ENCODE results near the gene TNK2.
"Not testable (repeated sequence)": the region's sequence is repeated elsewhere in the genome, so short reads cannot be mapped to it uniquely, and the experiment has no call there.

The TNK2 gene

DNA sequence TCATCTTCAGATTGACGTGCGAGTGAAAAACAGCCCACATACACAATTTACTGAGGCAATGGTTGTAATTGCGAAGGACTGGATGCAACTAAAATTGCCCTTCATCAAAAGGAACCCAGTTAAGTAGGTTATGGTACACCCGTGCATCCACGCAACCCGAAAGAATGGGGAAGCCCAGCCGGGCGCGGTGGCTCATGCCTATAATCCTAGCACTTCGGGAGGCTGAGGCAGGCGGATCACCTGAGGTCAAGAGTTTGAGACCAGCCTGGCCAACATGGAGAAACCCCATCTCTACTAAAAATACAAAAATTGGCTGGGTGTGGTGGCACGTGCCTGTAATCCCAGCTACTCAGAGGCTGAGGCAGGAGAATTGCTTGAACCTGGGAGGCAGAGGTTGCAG is 46.0 kb downstream of the TNK2 start:
- H3K36me3 ChIP-seq (ENCODE audit: insufficient read depth, low read length); H3K27me3 ChIP-seq (ENCODE audit: insufficient read depth, low read length): not testable (repeated sequence)
- peaks cover 12% of the 10 kb centered on the region for H3K4me1 ChIP-seq (ENCODE audit: insufficient read depth, low read length)

DNA sequence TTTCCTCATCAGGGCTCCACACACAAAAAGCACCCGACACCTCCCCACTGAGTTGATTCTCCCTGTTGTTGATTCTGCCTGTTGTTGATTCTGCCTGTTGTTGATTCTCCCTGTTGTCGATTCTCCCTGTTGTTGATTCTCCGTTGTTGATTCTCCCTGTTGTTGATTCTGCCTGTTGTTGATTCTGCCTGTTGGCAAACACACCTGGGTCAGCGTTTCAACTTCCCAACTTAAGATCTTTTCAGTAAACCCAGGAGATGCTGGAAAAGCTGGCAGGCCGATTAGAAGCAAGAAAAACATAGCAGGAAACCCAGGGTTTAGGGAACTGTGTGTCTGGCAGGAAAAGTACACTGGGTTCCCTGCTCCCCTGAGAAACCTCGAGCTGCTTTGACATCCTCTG is 47.9 kb downstream of the TNK2 start:
- Histone ChIP-seq H3K27me3 (ENCODE audit: insufficient read depth, low read length) (peaks cover 2% of the 10 kb centered on the region), H2AFZ (ENCODE audit: low read depth, low read length) (no peak overlapping the region), H3K9me3 (ENCODE audit: low read length) (no peaks in the 10 kb centered on the region), H3K4me1 (ENCODE audit: insufficient read depth, low read length) (peaks cover 12% of the 10 kb centered on the region), H3K36me3 (ENCODE audit: insufficient read depth, low read length) (peaks cover 4% of the 10 kb centered on the region), H3K4me3 (ENCODE audit: low read length) (no peak overlapping the region)

More for the DNA sequence above, 46.0 kb downstream of the TNK2 start:
- not testable (repeated sequence) for H3K4me3 ChIP-seq (ENCODE audit: low read length); H2AFZ ChIP-seq (ENCODE audit: low read depth, low read length); H3K9me3 ChIP-seq (ENCODE audit: low read length)

DNA sequence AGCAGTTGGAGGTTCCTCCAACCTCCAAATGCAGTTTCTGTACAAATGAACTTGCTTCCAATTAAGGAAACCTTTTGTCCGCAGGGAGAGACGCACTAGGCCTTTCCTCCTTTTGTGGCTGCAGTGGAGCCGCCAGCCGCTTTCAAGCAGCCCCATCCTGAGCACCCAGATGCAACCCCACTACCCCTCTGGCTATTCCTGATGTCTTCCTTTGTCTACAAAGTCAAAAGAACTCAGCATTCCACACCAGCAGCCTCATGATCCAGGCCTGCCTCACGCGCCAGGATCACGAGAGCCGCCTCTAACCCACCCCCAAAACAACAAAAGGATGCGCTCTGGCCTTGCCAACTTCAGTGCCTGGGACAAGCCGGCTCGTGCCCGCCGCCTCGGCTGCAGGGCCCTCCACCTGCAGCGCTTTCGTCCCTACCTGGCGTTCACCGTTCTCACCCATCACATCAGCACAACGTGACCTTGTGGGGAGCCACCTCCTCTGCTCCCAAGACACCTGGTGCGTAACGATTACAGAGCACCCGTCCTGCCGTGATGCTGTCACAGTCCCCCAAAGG is 48.4 kb downstream of the TNK2 start:
- peaks cover 4% of the 10 kb centered on the region for H3K27me3 ChIP-seq (ENCODE audit: insufficient read depth, low read length)
- H3K4me1 ChIP-seq (ENCODE audit: insufficient read depth, low read length) = peaks cover 12% of the 10 kb centered on the region
- peak overlapping the region; percentile 69 for H2AFZ ChIP-seq (ENCODE audit: low read depth, low read length)
- no peak overlapping the region for H3K4me3 ChIP-seq (ENCODE audit: low read length)
- peaks cover 4% of the 10 kb centered on the region for H3K36me3 ChIP-seq (ENCODE audit: insufficient read depth, low read length)
- H3K9me3 ChIP-seq (ENCODE audit: low read length) = no peaks in the 10 kb centered on the region

DNA sequence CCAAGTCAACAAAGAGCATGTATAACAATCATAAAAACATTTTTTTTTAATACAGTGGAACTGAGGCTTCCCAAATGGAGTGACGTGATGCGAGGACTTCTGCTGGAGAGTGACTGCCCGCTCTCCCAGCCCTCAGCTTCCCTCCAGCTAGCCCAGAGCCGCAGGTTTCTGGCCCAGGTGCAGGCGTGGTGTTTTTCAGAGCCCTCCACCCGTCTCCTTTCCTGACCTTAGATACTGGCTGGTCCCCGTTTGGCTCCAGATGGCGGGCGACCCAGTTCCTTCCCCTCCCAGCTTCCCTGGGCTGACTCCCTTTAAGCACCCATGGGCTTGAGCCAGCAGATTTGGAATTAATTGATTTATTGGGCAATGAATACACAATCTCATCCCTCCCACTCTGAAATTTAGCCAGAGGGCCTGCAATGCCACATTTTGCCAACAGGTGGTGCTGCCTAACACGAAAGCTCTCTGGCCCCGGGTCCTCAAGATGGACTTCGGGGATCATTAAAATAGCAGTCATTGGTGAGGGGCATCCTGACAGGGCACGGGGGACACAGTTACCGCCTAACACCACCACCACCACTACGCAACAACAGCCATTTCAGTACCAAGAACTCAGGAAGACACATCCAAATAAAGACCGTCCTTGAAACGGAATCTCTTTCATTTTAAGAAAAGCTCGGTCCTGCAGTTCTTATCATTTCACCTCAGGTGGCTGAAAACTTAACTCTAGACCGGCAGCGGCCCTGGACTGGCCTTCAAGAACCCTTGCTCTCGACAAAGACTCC is 49.1 kb downstream of the TNK2 start:
- Histone ChIP-seq H3K9me3 (ENCODE audit: low read length) (no peaks in the 10 kb centered on the region), H3K36me3 (ENCODE audit: insufficient read depth, low read length) (peaks cover 4% of the 10 kb centered on the region), H3K4me3 (ENCODE audit: low read length) (no peak overlapping the region), H2AFZ (ENCODE audit: low read depth, low read length) (peak overlapping the region; percentile 69), H3K27me3 (ENCODE audit: insufficient read depth, low read length) (peaks cover 8% of the 10 kb centered on the region), H3K4me1 (ENCODE audit: insufficient read depth, low read length) (peaks cover 12% of the 10 kb centered on the region)

DNA sequence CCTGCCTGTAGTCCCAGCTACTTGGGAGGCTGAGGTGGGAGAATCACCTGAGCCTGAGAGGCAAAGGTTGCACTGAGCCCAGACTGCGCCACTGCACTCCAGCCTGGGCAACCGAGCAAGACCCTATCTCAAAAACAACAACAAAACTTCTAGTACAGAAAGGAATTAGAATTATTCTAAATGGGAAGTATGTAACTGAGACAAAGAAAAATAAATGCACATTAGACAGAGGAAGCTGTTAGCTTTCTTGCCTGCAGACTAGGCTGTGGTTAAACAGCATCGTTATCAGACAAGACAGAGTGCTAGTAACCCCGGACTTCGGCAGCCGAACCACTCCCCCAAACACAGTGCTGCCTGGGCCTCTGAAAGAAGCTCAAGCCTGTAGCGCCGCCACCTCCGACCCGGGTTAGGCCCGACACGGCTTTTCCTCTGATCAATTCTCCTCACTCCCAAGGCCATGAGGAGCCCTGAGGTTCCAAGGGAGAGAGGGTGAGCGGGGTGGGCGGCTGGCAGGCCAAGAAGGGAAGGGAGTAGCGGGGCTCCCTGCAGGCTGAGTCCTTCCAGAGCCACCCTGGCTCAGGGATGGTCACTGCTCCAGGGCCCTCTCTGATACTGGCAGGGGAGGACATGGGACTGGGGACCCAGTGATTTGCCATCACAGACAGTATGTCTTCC is 51.8 kb downstream of the TNK2 start:
- Histone ChIP-seq H3K36me3 (ENCODE audit: insufficient read depth, low read length) (no peaks in the 10 kb centered on the region), H2AFZ (ENCODE audit: low read depth, low read length) (no peak overlapping the region), H3K27me3 (ENCODE audit: insufficient read depth, low read length) (peaks cover 17% of the 10 kb centered on the region), H3K9me3 (ENCODE audit: low read length) (no peaks in the 10 kb centered on the region), H3K4me3 (ENCODE audit: low read length) (no peak overlapping the region), H3K4me1 (ENCODE audit: insufficient read depth, low read length) (peaks cover 9% of the 10 kb centered on the region)

DNA sequence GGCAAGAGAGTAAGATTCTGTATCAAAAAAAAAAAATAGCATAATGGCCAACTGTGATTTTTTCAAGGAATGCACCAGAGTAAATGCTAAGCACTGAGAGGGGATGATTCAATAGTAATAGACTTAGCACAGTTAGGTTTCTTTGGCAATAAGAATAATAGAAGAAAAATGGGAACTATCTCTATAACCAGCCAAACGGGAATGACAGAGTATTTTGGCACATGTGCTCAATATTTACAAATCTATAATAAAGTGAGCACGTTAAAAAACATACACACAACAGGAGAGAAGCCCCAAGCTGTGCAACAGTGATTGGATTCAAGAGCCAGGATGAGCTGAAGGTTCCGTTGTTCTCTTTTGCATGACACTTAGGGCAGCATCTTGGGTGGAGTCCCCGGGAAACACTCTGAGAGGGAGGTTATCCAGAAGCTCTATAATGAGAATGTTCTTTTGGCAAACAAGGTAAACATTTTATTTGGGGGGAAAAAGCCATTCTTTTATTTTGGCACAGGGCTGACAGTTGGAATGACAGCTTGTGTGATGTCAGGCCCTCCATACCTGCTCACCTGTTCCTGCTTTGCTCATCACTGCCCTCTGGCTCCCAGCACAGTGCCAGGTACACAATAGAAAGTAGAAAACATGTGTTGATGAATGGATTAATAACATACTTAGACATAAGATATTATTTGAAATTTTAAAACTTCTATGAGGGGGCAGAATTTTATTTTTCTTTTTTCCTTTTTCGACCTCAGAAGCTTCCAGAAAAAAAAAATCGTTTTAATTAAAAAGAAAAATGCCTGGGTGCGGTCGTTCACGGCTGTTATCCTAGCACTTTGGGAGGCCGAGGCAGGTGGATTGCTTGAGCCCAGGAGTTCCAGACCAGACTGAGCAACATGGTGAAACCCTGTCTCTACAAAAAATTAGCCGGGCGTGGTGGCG is 52.6 kb downstream of the TNK2 start:
- H3K4me1 ChIP-seq (ENCODE audit: insufficient read depth, low read length) = peaks cover 11% of the 10 kb centered on the region
- no peak overlapping the region for H3K4me3 ChIP-seq (ENCODE audit: low read length)
- H3K36me3 ChIP-seq (ENCODE audit: insufficient read depth, low read length) = no peaks in the 10 kb centered on the region
- H2AFZ ChIP-seq (ENCODE audit: low read depth, low read length) = no peak overlapping the region
- no peaks in the 10 kb centered on the region for H3K9me3 ChIP-seq (ENCODE audit: low read length)
- H3K27me3 ChIP-seq (ENCODE audit: insufficient read depth, low read length) = peaks cover 17% of the 10 kb centered on the region

DNA sequence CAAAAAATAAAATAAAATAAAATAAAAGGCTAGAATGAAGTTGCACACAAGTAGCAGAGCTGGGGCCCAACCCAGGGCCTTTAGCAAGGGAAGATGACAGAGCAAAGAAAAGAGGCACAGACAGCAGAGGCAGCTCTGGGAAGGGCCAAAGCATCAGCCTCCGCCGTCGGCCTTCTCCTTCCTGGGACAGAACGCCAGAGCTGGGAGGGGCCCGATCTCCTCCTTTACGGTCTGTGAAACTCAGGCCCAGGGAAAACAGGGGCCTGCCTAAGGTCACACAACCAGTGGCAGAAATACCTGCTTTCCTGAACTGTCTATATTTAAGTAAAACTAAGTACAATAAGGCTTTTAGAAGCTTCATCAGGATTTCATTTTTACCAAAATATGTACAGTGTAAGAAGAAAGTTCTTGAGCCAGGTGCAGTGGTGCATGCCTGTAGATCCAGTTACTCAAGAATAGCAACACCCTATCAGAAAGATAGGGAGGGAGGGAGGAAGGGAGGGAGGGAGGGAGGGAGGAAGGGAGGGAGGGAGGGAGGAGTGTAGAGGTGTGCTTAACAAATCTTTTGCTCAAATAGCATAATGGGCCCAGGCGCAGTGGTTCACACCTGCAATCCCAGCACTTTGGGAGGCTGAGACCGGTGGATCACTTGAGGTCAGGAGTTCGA is 53.6 kb downstream of the TNK2 start:
- Histone ChIP-seq H3K9me3 (ENCODE audit: low read length) (no peaks in the 10 kb centered on the region), H3K36me3 (ENCODE audit: insufficient read depth, low read length) (no peaks in the 10 kb centered on the region), H3K4me3 (ENCODE audit: low read length) (no peak overlapping the region), H2AFZ (ENCODE audit: low read depth, low read length) (no peak overlapping the region), H3K4me1 (ENCODE audit: insufficient read depth, low read length) (peaks cover 6% of the 10 kb centered on the region), H3K27me3 (ENCODE audit: insufficient read depth, low read length) (peaks cover 17% of the 10 kb centered on the region)

DNA sequence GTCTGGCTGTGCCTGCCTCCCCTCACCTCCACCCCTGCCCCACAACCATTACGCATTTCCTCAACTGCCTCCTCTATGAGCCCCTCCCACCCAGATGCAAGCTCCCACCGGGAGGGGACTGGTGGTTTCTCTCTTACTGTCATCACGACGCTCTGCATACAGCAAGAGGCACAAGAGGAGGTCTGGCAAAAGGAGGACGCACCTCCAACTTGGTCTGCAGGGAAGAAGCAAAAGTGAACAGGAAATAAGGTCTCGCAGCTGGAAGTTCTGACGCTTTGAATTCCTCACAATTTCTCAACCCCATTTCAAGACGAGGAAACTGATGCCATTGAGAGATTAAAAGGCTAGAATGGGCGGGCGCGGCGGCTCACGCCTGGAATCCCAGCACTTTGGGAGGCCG is 54.4 kb downstream of the TNK2 start:
- H3K9me3 ChIP-seq (ENCODE audit: low read length) = no peaks in the 10 kb centered on the region
- H3K27me3 ChIP-seq (ENCODE audit: insufficient read depth, low read length) = peaks cover 17% of the 10 kb centered on the region
- peaks cover 2% of the 10 kb centered on the region for H3K4me1 ChIP-seq (ENCODE audit: insufficient read depth, low read length)
- H2AFZ ChIP-seq (ENCODE audit: low read depth, low read length) = no peak overlapping the region
- no peaks in the 10 kb centered on the region for H3K36me3 ChIP-seq (ENCODE audit: insufficient read depth, low read length)
- no peak overlapping the region for H3K4me3 ChIP-seq (ENCODE audit: low read length)

DNA sequence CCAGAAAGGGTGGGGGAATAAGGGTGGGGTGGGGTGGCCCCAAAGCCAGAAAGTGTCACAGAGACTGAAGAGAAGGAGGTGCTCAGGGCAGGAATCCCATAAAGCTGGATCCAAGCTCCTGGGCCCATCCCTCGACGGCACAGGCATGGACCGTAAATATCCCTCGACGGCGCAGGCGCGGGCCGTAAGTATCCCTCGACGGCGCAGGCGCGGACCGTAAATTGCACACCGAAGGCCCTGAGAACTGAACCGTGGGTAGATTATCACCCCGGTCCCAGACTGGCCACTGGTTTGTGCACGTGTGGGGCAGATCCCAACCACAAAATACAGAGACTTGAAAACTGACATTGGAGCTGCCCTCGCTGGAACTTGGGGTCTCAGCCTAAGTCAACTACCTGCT is 55.3 kb downstream of the TNK2 start:
- no peak overlapping the region for H2AFZ ChIP-seq (ENCODE audit: low read depth, low read length)
- no peaks in the 10 kb centered on the region for H3K9me3 ChIP-seq (ENCODE audit: low read length)
- H3K4me3 ChIP-seq (ENCODE audit: low read length) = no peak overlapping the region
- H3K36me3 ChIP-seq (ENCODE audit: insufficient read depth, low read length) = no peaks in the 10 kb centered on the region
- H3K4me1 ChIP-seq (ENCODE audit: insufficient read depth, low read length) = peaks cover 2% of the 10 kb centered on the region
- H3K27me3 ChIP-seq (ENCODE audit: insufficient read depth, low read length) = peaks cover 17% of the 10 kb centered on the region

DNA sequence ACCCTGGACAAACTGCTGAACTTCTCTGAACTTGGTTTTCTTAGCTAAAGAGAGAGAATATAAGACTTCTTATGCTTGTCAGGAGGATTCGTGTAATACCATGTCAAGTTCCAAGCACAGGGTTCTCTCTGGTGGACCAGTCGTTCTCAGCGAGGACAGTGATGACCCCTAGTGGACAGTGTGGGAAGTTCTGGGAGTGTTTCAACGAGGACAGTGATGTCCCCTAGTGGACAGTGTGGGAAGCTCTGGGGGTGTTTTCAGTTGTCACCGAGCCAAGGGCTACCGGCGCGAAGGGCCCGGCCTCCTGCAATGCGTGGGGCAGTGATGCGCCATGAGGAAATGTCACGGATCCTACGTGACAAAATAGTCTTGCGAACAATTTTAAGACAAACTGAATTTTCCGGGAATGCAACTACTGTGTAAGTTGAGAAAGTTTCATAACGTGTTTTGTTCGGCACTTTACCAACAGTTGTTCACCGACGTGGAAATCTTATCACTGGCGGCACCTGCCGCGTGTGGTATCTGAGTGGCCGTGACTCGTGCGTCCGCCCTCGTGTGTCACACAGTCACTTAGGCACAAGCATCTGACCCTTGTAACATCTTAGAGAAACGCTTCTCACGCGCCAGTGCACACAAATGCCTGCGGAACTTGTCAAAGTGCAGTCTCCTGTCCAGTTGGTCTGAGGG is 57.4 kb downstream of the TNK2 start:
- H3K36me3 ChIP-seq (ENCODE audit: insufficient read depth, low read length) = no peaks in the 10 kb centered on the region
- peaks cover 2% of the 10 kb centered on the region for H3K4me1 ChIP-seq (ENCODE audit: insufficient read depth, low read length)
- no peak overlapping the region for H2AFZ ChIP-seq (ENCODE audit: low read depth, low read length)
- H3K4me3 ChIP-seq (ENCODE audit: low read length) = no peak overlapping the region
- H3K27me3 ChIP-seq (ENCODE audit: insufficient read depth, low read length) = peaks cover 17% of the 10 kb centered on the region
- no peaks in the 10 kb centered on the region for H3K9me3 ChIP-seq (ENCODE audit: low read length)

DNA sequence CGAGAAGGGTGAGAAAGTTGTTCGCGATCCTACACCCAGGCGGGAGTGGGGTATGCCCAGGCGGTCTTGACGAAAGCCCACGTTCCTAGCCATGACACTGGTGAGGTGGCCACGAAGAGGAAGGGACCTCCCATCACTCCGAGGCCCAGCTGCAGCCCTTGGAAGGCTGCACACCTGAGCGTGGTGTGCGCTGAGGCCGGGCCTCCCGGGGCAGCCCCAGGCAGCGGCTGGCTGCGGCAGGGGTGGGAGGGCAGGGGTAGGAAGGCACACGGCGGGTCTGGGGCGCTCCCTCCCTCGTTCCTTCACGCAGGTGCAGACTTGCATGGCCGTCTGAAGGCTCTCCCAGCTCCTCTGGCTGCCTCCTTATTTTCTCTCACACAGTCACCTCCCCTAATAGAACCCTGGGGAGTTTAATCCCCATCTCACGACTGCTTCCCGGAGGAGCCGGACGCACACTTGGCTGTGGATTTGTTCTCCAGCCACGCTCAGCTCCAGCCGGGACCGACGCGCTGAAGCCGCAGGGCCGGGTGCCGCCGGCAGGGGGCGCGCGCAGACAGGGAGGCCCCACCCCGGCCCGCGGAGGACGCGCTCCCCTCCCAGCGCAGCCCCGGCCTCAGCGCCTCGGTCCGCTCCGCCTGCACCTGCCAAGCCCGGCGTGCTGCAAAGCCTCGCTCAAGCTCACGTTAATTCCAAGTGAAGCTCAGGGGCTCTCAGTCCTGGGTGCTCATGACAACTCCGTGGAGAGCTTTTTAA is 58.9 kb downstream of the TNK2 start:
- no peak overlapping the region for H3K4me3 ChIP-seq (ENCODE audit: low read length)
- no peak overlapping the region for H2AFZ ChIP-seq (ENCODE audit: low read depth, low read length)
- H3K36me3 ChIP-seq (ENCODE audit: insufficient read depth, low read length) = no peaks in the 10 kb centered on the region

More for the DNA sequence above, 58.9 kb downstream of the TNK2 start:
- H3K27me3 ChIP-seq (ENCODE audit: insufficient read depth, low read length) = peaks cover 9% of the 10 kb centered on the region
- H3K9me3 ChIP-seq (ENCODE audit: low read length) = no peaks in the 10 kb centered on the region
- peaks cover 2% of the 10 kb centered on the region for H3K4me1 ChIP-seq (ENCODE audit: insufficient read depth, low read length)

All from neuron (in vitro differentiated cells).